GM12874 (cell line): ENCODE measurements around the gene ADGRD2.
A peak's percentile ranks its signal among the peaks of the same experiment; 100 is the strongest.

Experiments
- CTCF ChIP-seq: IDR thresholded peaks from 2 replicates; pipeline ENCODE4 v1.5.1; 2011; ENCODE audit warnings: low read depth, mild to moderate bottlenecking, control low read depth, low read length, moderate library complexity; ENCODE audit not compliant: insufficient read depth

The ADGRD2 gene

GRCh38 chr9:124415102-124415851, 35.0 kb upstream of the ADGRD2 start, which contains the start of gene PSMB7:
Gene PSMB7, minus strand, starts transcription at chr9:124415442. Its CDS starts 17 bp downstream, at chr9:124415425.
- peak; percentile 85 for TF ChIP-seq CTCF

- no peak for TF ChIP-seq CTCF
Observed at GRCh38 chr9:124415852-124416484, 34.3 kb upstream of the ADGRD2 start.

GRCh38 chr9:124419832-124420489, 30.3 kb upstream of the ADGRD2 start:
- TF ChIP-seq CTCF, result no peak

GRCh38 chr9:124420991-124421543, 29.2 kb upstream of the ADGRD2 start:
- no peak for TF ChIP-seq CTCF

GRCh38 chr9:124423155-124423554, 27.1 kb upstream of the ADGRD2 start:
- no peak for TF ChIP-seq CTCF

- no peak for TF ChIP-seq CTCF
Observed at GRCh38 chr9:124423591-124423990, 26.7 kb upstream of the ADGRD2 start.

- no peak for TF ChIP-seq CTCF
Observed at GRCh38 chr9:124426361-124426760, 23.9 kb upstream of the ADGRD2 start.
